ENCODE measurements around the gene LCE1C. TPM values are rescaled to one million over a fixed set of nuclear protein-coding genes. Genes with fewer than 3 reads are reported as not detected.

LCE1C gene
- total RNA-seq, 1 donor from 2014 or later = not detected

DNA sequence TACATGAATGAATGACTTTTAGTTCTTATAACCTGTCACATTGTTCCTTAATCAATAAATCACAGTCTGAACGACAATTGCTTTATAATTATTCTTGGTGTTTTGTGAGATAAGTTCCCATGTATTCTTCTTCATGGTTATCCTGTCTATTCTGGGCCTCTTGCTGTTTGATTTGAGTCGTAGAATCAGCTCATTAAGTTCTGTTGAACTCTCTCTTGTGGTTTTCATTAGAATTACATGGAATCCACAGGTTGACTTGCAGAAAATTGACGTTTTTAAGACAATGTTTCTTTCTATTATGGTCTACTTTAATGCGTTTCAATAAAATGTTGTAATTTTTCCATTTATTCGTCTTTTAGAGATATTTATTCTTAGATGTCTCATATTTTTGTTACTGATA lies 16.8 kb upstream of the LCE1C start:
- DNase-seq (ENCODE audit: extremely low spot score, unreplicated experiment) = no peak
- H3K27me3 Mint-ChIP-seq = no peaks in the 10 kb centered on the region
- no peak overlapping the region for H3K27ac Mint-ChIP-seq
- no peaks in the 10 kb centered on the region for H3K4me1 Mint-ChIP-seq (ENCODE audit: unreplicated experiment)
- TF ChIP-seq, protein P1, sequence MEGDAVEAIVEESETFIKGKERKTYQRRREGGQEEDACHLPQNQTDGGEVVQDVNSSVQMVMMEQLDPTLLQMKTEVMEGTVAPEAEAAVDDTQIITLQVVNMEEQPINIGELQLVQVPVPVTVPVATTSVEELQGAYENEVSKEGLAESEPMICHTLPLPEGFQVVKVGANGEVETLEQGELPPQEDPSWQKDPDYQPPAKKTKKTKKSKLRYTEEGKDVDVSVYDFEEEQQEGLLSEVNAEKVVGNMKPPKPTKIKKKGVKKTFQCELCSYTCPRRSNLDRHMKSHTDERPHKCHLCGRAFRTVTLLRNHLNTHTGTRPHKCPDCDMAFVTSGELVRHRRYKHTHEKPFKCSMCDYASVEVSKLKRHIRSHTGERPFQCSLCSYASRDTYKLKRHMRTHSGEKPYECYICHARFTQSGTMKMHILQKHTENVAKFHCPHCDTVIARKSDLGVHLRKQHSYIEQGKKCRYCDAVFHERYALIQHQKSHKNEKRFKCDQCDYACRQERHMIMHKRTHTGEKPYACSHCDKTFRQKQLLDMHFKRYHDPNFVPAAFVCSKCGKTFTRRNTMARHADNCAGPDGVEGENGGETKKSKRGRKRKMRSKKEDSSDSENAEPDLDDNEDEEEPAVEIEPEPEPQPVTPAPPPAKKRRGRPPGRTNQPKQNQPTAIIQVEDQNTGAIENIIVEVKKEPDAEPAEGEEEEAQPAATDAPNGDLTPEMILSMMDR (conservative IDR thresholded peaks at IDR 0.05) = no peak
- no peaks in the 10 kb centered on the region for H3K36me3 Mint-ChIP-seq
- H3K9me3 Mint-ChIP-seq = peaks cover 4% of the 10 kb centered on the region
- no peak overlapping the region for H3K4me3 Mint-ChIP-seq

DNA sequence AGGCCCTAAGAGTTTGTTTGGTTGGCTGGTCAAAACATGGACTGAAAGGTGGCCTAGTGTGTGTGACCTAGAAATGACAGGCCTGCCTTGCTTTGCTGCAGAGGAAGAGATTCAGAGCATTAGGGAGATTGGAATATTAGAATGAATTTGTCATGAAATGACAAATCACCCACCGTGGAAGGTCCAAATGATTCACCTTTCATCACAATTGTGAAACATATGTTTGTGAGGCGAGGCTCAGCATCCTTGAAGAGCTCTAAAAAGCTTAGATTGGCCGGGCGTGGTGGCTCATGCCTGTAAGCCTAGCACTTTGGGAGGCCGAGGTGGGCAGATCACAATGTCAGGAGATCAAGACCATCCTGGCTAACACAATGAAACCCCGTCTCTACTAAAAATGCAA lies 10.9 kb upstream of the LCE1C start:
- no peak for DNase-seq (ENCODE audit: extremely low spot score, unreplicated experiment)
- no peaks in the 10 kb centered on the region for H3K27me3 Mint-ChIP-seq
- H3K4me1 Mint-ChIP-seq (ENCODE audit: unreplicated experiment) = no peaks in the 10 kb centered on the region
- no peak overlapping the region for H3K27ac Mint-ChIP-seq
- TF ChIP-seq, protein P1 (conservative IDR thresholded peaks at IDR 0.05) = no peak
- no peak overlapping the region for H3K4me3 Mint-ChIP-seq
- H3K36me3 Mint-ChIP-seq = no peaks in the 10 kb centered on the region
- peaks cover 17% of the 10 kb centered on the region for H3K9me3 Mint-ChIP-seq

DNA sequence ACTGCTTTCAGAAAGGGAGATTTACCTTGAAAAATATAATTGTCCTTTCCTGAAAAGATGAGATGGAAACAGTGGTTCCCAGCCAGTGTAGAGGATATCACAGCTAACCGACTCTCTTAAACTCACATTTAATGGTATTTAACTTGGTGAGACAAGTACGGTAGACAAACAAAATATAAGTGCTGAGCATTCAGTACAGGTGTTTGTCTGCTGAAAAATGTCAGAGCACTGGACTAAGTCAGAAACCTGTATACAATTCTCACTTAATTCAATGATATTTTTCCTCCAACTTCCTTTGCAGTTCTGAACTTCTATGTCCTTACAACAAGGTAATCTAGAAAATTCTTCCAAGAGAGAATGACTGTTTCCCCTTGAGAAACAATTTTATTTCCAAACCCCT lies 5.2 kb upstream of the LCE1C start, which contains the start of gene LCE1B:
LCE1B (plus strand) TSS at position 301 of the 400 bp plus-strand sequence. CDS start 476 bp downstream, outside the sequence.
- Mint-ChIP-seq H3K27ac (no peak within 1 kb of the TSS), H3K27me3 (no peaks in the 10 kb centered on the region), H3K9me3 (peaks cover 13% of the 10 kb centered on the region), H3K4me3 (no peak within 1 kb of the TSS), H3K4me1 (ENCODE audit: unreplicated experiment) (no peaks in the 10 kb centered on the region), H3K36me3 (no peaks in the 10 kb centered on the region)
- TF ChIP-seq, protein P1 (conservative IDR thresholded peaks at IDR 0.05) = no peak
- no peak for DNase-seq (ENCODE audit: extremely low spot score, unreplicated experiment)

DNA sequence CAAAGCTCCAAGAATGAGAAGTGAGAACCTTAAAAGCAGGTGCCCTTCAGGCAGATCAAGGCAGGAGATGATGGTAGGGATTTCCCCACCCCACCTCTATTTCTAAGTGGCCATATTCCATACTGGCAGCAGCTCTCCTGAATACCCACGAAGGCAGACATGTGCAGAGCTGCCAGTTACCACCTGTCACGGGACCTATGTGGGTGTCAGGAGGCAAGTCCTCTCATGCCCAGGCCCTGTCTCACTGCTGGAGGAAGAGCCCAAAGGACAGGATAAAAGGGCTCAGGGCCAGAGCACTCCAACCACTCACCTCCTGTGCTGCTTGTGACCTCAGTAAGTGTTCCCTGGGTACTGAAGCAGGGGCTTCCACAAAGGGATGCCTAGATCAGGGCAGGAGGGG lies 4.6 kb upstream of the LCE1C start:
- no peaks in the 10 kb centered on the region for H3K4me1 Mint-ChIP-seq (ENCODE audit: unreplicated experiment)
- H3K27ac Mint-ChIP-seq = no peak overlapping the region
- H3K9me3 Mint-ChIP-seq = peaks cover 13% of the 10 kb centered on the region
- H3K27me3 Mint-ChIP-seq = no peaks in the 10 kb centered on the region
- no peak for DNase-seq (ENCODE audit: extremely low spot score, unreplicated experiment)
- TF ChIP-seq, protein P1 (conservative IDR thresholded peaks at IDR 0.05) = no peak
- no peaks in the 10 kb centered on the region for H3K36me3 Mint-ChIP-seq
- no peak overlapping the region for H3K4me3 Mint-ChIP-seq

DNA sequence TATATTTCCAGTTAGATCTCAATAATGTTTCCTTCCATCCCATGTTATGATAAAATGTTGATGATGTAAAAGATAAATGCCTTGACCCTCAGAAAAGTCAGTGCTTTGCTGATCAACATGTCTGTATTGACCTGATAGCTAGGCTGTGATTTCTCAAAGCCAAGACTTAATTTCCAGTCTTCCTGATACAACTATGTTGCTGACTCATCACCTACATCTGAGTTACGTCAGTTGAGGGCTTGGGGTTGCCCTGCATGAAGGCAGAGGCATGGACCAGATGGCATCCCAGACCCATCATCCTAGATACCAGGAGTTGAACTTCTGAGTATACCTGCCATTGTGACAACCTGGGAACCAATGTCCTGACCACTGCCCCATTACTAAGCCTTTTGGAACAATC lies 5.1 kb downstream of the LCE1C start:
- no peaks in the 10 kb centered on the region for H3K4me1 Mint-ChIP-seq (ENCODE audit: unreplicated experiment)
- DNase-seq (ENCODE audit: extremely low spot score, unreplicated experiment) = no peak
- H3K9me3 Mint-ChIP-seq = no peaks in the 10 kb centered on the region
- no peaks in the 10 kb centered on the region for H3K36me3 Mint-ChIP-seq
- TF ChIP-seq, protein P1 (conservative IDR thresholded peaks at IDR 0.05) = no peak
- no peaks in the 10 kb centered on the region for H3K27me3 Mint-ChIP-seq
- H3K4me3 Mint-ChIP-seq = no peak overlapping the region
- no peak overlapping the region for H3K27ac Mint-ChIP-seq

DNA sequence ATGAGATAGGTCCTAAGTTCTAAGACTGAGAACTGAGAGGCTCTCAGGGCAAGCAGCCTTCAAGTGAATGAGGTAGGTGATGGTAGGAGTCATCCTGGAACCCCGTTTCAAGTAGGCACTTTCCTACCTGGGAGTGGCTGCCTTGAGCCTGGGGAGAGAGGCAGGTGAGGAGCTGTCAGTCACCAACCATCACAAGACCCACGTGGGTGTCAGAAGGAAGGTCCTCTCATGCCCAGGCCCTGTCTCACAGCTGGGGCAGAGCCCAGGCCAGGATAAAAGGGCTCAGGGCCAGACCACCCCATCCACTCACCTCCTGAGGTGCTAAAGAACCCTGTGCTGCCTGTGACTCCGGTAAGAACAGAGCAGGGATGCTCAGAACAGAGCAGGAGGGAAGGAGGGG lies 10.0 kb downstream of the LCE1C start, which contains the start of gene LCE1D:
LCE1D (plus strand) TSS at position 301 of the 400 bp plus-strand sequence. CDS start 1,074 bp downstream, outside the sequence.
- H3K27ac Mint-ChIP-seq = no peak within 1 kb of the TSS
- H3K4me1 Mint-ChIP-seq (ENCODE audit: unreplicated experiment) = no peaks in the 10 kb centered on the region
- H3K4me3 Mint-ChIP-seq = no peak within 1 kb of the TSS
- H3K9me3 Mint-ChIP-seq = no peaks in the 10 kb centered on the region
- no peak for DNase-seq (ENCODE audit: extremely low spot score, unreplicated experiment)
- no peaks in the 10 kb centered on the region for H3K36me3 Mint-ChIP-seq
- TF ChIP-seq, protein P1 (conservative IDR thresholded peaks at IDR 0.05) = no peak
- no peaks in the 10 kb centered on the region for H3K27me3 Mint-ChIP-seq

All from type B pancreatic cell (in vitro differentiated cells).